GM19395 (cell line): ENCODE results near the gene IL1A.

ENCODE experiments used
- ATAC-seq: cut with Tn5 transposase; IDR thresholded peaks from one replicate; pipeline ENCODE4 v1.9.1; 2021; ENCODE audit warnings: mild to moderate bottlenecking, moderate library complexity; ENCODE audit not compliant: unreplicated experiment

Gene IL1A

DNA sequence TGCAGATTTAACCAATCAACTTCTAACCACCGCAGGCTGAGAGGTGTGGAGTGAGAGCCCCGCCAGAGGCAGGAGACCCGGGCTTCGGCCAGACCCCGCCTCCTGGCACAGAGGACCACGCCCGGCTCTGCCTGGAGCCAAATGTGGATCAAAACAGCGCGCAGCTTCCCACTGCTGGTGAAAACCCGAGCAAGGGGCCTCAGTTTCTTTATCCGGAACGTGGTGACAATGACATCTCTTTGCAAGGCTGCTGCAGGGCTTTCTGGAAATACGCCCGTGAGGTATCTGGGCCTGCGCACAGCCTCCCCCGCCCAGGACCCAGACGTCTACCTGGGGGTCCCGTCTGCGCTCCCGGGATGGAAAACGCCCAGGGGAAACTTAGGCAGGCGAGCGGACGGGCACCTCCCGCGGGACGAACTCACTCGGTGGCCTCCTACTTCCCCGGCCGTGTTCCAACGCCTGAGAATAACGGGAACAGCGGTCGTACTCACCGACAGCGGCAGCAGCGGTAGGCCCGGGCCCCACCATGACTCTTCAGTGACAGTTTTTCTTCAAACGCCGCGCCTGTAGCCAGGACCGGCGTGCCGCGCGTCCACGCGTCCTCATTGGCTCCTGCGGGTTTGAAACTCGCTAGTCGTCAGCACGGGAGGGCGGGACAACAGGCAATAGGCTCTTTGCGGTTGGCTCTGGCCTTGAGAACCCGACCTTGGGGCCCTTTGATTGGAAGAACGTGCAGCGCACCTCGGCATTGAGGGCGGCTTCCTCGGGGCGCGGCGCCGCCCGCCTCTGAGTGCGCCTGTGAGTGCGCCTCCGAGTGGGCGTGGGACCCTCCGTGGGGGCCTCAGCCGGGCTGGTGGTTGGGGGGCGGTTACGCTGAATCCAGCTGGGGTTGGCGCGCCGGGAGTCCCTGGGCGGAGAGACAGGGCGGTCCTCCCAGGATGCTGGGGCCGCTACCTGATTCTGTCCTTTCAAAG lies 19.9 kb downstream of the IL1A start, which contains the start of gene CKAP2L:
Gene CKAP2L, minus strand, starts transcription at position 539 of the 974 bp plus-strand sequence. Its CDS starts 11 bp downstream, at position 528.
- peak; percentile 98 for ATAC-seq

GRCh38 chr2:112762276-112762675 lies 22.0 kb downstream of the IL1A start:
- no peak for ATAC-seq

GRCh38 chr2:112760149-112760548 lies 24.1 kb downstream of the IL1A start:
- no peak for ATAC-seq

GRCh38 chr2:112758711-112759110 lies 25.6 kb downstream of the IL1A start:
- ATAC-seq = no peak

- no peak for ATAC-seq
Measured at GRCh38 chr2:112757265-112757664, 27.0 kb downstream of the IL1A start.

DNA sequence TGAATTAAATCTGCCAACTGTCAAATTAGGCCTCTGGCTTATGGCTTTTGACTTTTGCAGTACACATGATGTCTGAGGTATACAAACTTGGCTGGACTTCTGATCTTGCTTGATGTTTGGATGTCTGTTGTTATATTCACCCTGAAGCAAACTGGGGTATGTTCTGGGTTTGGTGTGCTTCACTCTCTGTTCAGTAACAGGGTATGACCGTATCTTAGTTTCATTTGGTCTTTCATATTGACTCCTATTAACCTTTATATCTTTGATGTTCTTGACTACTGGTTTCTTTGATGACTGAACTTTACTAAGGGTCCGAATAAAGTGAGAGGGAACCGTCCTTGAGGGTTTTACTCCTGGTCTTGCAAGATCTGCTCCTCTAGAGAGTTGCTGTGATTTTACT lies 28.1 kb downstream of the IL1A start:
- ATAC-seq = no peak

- ATAC-seq = no peak
Measured at GRCh38 chr2:112755444-112755843, 28.8 kb downstream of the IL1A start.

- no peak for ATAC-seq
Measured at GRCh38 chr2:112754564-112754963, 29.7 kb downstream of the IL1A start.

DNA sequence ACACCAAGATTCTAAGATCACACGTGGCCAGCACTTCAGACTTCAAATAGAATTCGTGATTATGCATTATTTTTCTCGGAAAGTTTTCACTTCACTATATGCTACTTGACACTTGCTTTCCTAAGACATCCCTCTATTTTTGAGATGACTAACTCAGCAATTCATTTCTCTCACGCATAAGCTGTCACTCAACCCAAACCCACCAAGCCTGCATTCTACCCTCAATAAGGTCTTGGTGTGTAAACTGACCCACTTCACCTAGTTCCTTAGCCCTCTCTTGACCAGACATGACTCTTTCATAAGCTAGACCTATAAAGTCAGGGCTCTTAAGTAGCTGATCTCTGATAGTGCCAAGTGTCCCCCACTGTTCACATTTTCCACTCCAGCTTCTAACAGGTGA lies 31.6 kb downstream of the IL1A start:
- ATAC-seq = no peak

DNA sequence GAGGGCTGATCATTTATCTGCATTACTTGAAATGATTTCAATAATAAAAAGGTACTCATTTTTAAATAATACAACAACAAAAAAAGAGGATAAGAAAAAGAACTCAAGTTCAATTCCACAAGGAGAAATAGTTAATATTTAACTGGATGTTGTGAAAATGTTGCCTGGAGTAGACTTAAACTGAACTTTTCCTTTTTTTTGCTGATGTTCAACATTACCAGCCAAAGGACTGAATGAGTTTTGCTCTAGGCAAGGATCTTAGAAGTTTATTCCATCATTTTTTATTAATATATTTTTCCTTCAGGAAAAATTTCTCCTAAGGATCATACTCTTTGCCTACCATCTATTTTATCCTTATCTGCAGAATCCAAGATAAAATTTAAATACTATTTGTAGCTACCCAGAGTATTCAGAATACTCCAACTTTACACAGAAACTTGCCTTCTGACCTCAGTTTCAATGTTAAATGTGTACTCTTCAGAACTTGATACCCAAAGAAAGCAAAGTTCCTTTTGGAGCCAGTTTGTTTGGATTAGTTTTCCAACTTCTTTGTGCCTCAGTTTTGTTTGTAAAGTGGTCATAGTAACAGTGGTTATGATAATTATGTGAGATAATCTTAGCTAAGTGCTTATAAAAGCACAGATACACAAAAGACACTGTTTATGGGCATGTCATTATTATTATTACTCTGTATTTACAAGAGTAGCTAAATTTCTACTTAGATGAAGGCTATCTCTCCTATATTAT lies 32.7 kb downstream of the IL1A start:
- ATAC-seq = no peak

GRCh38 chr2:112750560-112750843 lies 33.8 kb downstream of the IL1A start:
- ATAC-seq = no peak

GRCh38 chr2:112749755-112750559 lies 34.3 kb downstream of the IL1A start:
- ATAC-seq = peak; percentile 77

- no peak for ATAC-seq
Measured at GRCh38 chr2:112740527-112740926, 43.8 kb downstream of the IL1A start.

GRCh38 chr2:112737542-112738232 lies 46.6 kb downstream of the IL1A start:
- no peak for ATAC-seq

- no peak for ATAC-seq
Measured at GRCh38 chr2:112733871-112734270, 50.4 kb downstream of the IL1A start.

GRCh38 chr2:112733456-112733855 lies 50.8 kb downstream of the IL1A start:
- no peak for ATAC-seq

DNA sequence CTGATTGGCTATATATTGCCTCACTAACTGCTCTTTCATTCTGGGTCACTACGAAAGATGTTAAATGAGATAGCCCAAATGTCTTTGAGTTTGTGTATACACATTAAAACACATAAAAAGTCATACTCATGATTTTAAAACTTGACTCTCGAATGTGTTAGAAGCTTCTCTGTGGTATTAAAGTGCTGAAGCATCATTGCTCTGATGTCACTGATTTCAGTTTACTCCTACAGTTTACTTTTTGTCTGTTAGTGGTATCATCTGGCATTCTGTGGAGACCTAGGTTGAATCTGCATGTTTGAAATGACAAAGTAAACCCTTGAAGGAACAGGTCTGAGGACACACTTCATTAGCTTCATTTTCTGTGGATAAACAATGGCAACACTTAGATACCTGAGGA lies 52.8 kb downstream of the IL1A start:
- ATAC-seq = no peak

- no peak for ATAC-seq
Measured at GRCh38 chr2:112730791-112731190, 53.5 kb downstream of the IL1A start.

- ATAC-seq = no peak
Measured at GRCh38 chr2:112730216-112730615, 54.1 kb downstream of the IL1A start.

DNA sequence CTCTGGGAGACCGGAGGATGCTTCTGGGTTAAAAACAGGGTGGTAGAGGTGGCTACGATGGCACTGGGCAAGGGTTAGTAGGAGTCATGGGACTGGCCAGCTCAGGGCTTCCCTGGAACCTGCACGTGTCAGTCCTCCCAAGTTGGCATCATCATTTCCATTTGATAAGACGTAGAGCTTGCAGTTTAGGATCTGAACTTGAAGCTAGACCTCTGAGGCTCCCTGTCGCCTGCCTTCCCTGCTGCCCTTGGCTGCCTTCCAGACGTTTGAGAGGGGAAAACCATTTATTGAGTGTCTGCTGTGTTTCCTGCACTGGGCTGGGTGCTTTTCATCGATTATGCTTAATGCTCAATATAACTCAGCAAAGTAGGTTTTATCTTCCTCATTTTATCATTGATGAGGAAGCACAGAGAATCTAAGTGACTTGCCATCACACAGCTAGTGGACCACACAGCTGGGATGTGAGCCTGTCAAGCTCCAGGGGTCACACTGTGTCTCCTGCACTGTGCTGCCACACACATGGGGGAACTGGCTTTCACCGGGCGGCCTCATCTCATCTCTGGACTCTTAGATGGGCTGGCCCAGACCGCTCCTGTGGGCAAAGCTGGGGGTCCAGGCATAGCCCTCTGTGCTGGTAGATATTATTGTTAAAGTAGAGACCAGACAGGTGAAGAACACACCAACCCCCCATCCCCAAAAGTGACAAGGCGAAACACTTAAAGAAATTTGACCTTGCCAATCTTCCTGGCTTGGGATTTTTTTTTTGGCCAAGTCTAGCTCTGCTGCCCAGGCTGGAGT lies 55.7 kb downstream of the IL1A start:
- no peak for ATAC-seq
